H1 (cell line): Measurements from ENCODE around the gene ISOC2.

Experiments used
- CTBP2 ChIP-seq: IDR thresholded peaks from 2 replicates; pipeline ENCODE4 v1.7.0; 2011; ENCODE audit warnings: borderline replicate concordance, mild to moderate bottlenecking, moderate library complexity, mixed read lengths, low read length; ENCODE audit not compliant: insufficient read depth, insufficient read length
- EP300 ChIP-seq, 2 experiments: IDR thresholded peaks; 1 replicate in 1 of 2; 2 replicates in 1 of 2; pipeline ENCODE4 v1.6.1; 2011 to 2012; ENCODE audit warnings: low read depth in 2 of 2, low read length in 2 of 2, mild to moderate bottlenecking in 2 of 2, borderline replicate concordance in 1 of 2, inconsistent platforms in 1 of 2, moderate library complexity in 1 of 2
- JUN ChIP-seq: IDR thresholded peaks from 2 replicates; pipeline ENCODE4 v1.6.1; 2011; ENCODE audit warnings: low read depth, mild to moderate bottlenecking, improper control_type of control experiment, low read length
- POLR2A ChIP-seq, 2 experiments: IDR thresholded peaks; 1 replicate in 1 of 2; 2 replicates in 1 of 2; pipeline ENCODE4 v1.6.1; 2011; ENCODE audit warnings: low read depth in 2 of 2, low read length in 2 of 2, mild to moderate bottlenecking in 2 of 2; ENCODE audit errors: control extremely low read depth in 1 of 2
- SP1 ChIP-seq: IDR thresholded peaks from 2 replicates; pipeline ENCODE4 v1.6.1; 2011; ENCODE audit warnings: low read depth, low read length
- TAF1 ChIP-seq: IDR thresholded peaks from 2 replicates; pipeline ENCODE4 v1.6.1; 2011; ENCODE audit warnings: mild to moderate bottlenecking, low read depth, low read length

- TF ChIP-seq JUN (no peak), POLR2A (IDR thresholded peaks at IDR 0.05; ENCODE audit: control extremely low read depth in 1 of 2, low read depth in 2 of 2, low read length in 2 of 2) (no peak), EP300 (IDR thresholded peaks at IDR 0.05; ENCODE audit: borderline replicate concordance in 1 of 2, low read depth in 2 of 2, low read length in 2 of 2) (no peak), CTBP2 (no peak), SP1 (no peak), TAF1 (no peak)
These were observed 31.7 kb upstream of the ISOC2 start for GRCh38 chr19:55493052-55493644.
